Posterior cingulate gyrus (tissue), 11 donors: Measurements from ENCODE around the gene FLRT1.
A peak's percentile ranks its signal among the peaks of the same experiment; 100 is the strongest.

ENCODE experiments used
- DNase-seq, 10 donors: peaks; one replicate each; pipeline versions ENCODE4 v3.0.0 to v3.0.0-alpha.2; 2020 to 2021; ENCODE audit warnings: mixed read lengths in 3 of 10
- intact Hi-C: fragments of 100-400 bp; cut with DNase I; formaldehyde crosslinking; loops from one replicate; pipeline ENCODE4 v1.15.1; 2023

The FLRT1 gene

GRCh38 chr11:64021757-64022093 is 14.0 kb upstream of the FLRT1 start:
- intact Hi-C loops, result no loop called here
- no peak for DNase-seq

- no peak for DNase-seq
- intact Hi-C loops, result no loop called here
Measured at GRCh38 chr11:64022125-64022784, 13.5 kb upstream of the FLRT1 start.

- intact Hi-C loops, result no loop called here
Measured at GRCh38 chr11:64023712-64024710, 11.7 kb upstream of the FLRT1 start.

GRCh38 chr11:64025205-64025604 is 10.5 kb upstream of the FLRT1 start:
- intact Hi-C loops, result no loop called here
- no peak for DNase-seq

More at GRCh38 chr11:64023712-64024710, 11.7 kb upstream of the FLRT1 start:
- DNase-seq, result no peak

- DNase-seq, result no peak
Measured at GRCh38 chr11:64026575-64027205, 9.0 kb upstream of the FLRT1 start.

GRCh38 chr11:64027651-64028397 is 7.9 kb upstream of the FLRT1 start:
- intact Hi-C loops, result no loop called here
- no peak for DNase-seq

More at GRCh38 chr11:64026575-64027205, 9.0 kb upstream of the FLRT1 start:
- intact Hi-C loops, result no loop called here

GRCh38 chr11:64028398-64029115 is 7.2 kb upstream of the FLRT1 start:
- intact Hi-C loops, result no loop called here
- DNase-seq, result peak in 2 of 10 donors; percentile 41 to 47

- no peak for DNase-seq
- intact Hi-C loops, result no loop called here
Measured at GRCh38 chr11:64029773-64030172, 6.0 kb upstream of the FLRT1 start.

GRCh38 chr11:64031001-64031400 is 4.7 kb upstream of the FLRT1 start:
- intact Hi-C loops, result no loop called here
- DNase-seq, result no peak

- intact Hi-C loops, result no loop called here
- no peak for DNase-seq
Measured at GRCh38 chr11:64032050-64032449, 3.7 kb upstream of the FLRT1 start.

GRCh38 chr11:64034411-64034811 is 1.3 kb upstream of the FLRT1 start:
- intact Hi-C loops, result no loop called here
- no peak for DNase-seq

GRCh38 chr11:64035081-64035524 is 628 bp upstream of the FLRT1 start:
- intact Hi-C loops, result loop anchor here (5.0 kb wide), 1 partner anchor 33 kb away; no protein-coding TSS in a partner anchor
- no peak for DNase-seq

- peak in 9 of 10 donors; percentile 33 to 91 (median 57) for DNase-seq
- intact Hi-C loops, result loop anchor here (5.0 kb wide), 1 partner anchor 34 kb away; no protein-coding TSS in a partner anchor
Measured at GRCh38 chr11:64036087-64037026, 626 bp downstream of the FLRT1 start.

- peak in 7 of 10 donors; percentile 41 to 92 (median 63) for DNase-seq
- intact Hi-C loops, result loop anchor here (5.0 kb wide), 1 partner anchor 35 kb away; no protein-coding TSS in a partner anchor
Measured at GRCh38 chr11:64037027-64037634, 1.4 kb downstream of the FLRT1 start.

GRCh38 chr11:64038500-64038899 is 2.8 kb downstream of the FLRT1 start:
- no peak for DNase-seq
- intact Hi-C loops, result loop anchor here (5.0 kb wide), 1 partner anchor 36 kb away; no protein-coding TSS in a partner anchor

GRCh38 chr11:64039012-64039665 is 3.4 kb downstream of the FLRT1 start:
- DNase-seq, result no peak
- intact Hi-C loops, result loop anchor here (5.0 kb wide), 1 partner anchor 37 kb away; no protein-coding TSS in a partner anchor

GRCh38 chr11:64040684-64041322 is 5.1 kb downstream of the FLRT1 start:
- intact Hi-C loops, result loop anchor here (1.0 kb wide), 1 partner anchor 107 kb away; no protein-coding TSS in a partner anchor
- peak; percentile 49 to 96 (median 74) for DNase-seq
